ENCODE results near the gene GJC2.

GRCh38 chr1:228194921-228195812, 45.4 kb downstream of the GJC2 start:
- TF ChIP-seq CEBPB (IDR thresholded peaks at IDR 0.05) (no peak), EGR1 (IDR thresholded peaks at IDR 0.05) (no peak), EP300 (IDR thresholded peaks at IDR 0.05; ENCODE audit: borderline replicate concordance) (no peak), TCF12 (IDR thresholded peaks at IDR 0.05; ENCODE audit: low read depth) (no peak), TEAD4 (IDR thresholded peaks at IDR 0.05) (no peak), TAF1 (IDR thresholded peaks at IDR 0.05; ENCODE audit: low read depth) (no peak), FOXM1 (IDR thresholded peaks at IDR 0.05; ENCODE audit: borderline replicate concordance, low read depth) (no peak), YY1 (IDR thresholded peaks at IDR 0.05; ENCODE audit: low read depth) (no peak), REST (IDR thresholded peaks at IDR 0.05; ENCODE audit: low read depth) (no peak)
